Astrocyte (in vitro differentiated cells and primary cell): ENCODE data around the gene FSIP1. TPM values are rescaled to one million over a fixed set of nuclear protein-coding genes. Genes with fewer than 3 reads are reported as not detected.

Source experiments
- DNase-seq: peaks from one replicate; pipeline ENCODE4 v3.0.0-alpha.2; 2010; ENCODE audit warnings: low read depth
- FAIRE-seq: peaks from 2 replicates; lab custom pipeline; 2011; peaks lifted over from hg19 to GRCh38; lab: Jason Lieb, UNC
- H2AFZ ChIP-seq: 2 replicates; pipeline ENCODE4 v1.6.0; 2012; ENCODE audit warnings: low read depth, low read length, inconsistent platforms
- H3K27ac ChIP-seq: 2 replicates; pipeline ENCODE4 v1.5.1; 2011; ENCODE audit warnings: low read depth, low read length, inconsistent platforms
- H3K27me3 ChIP-seq: 2 replicates; pipeline ENCODE4 v1.6.0; 2011; ENCODE audit warnings: low read length, inconsistent platforms; ENCODE audit not compliant: insufficient read depth
- H3K36me3 ChIP-seq: 2 replicates; pipeline ENCODE4 v1.5.1; 2011; ENCODE audit warnings: low read length, inconsistent platforms; ENCODE audit not compliant: insufficient read depth
- H3K4me1 ChIP-seq: 2 replicates; pipeline ENCODE4 v1.5.1; 2011; ENCODE audit warnings: low read length, inconsistent platforms; ENCODE audit not compliant: insufficient read depth
- H3K4me2 ChIP-seq: 2 replicates; pipeline ENCODE4 v1.6.0; 2012; ENCODE audit warnings: low read length, inconsistent platforms
- H3K4me3 ChIP-seq: 2 replicates; pipeline ENCODE4 v1.5.1; 2011; ENCODE audit warnings: low read depth, mild to moderate bottlenecking, low read length, inconsistent platforms; ENCODE audit not compliant: insufficient read depth
- H3K79me2 ChIP-seq: 2 replicates; pipeline ENCODE4 v1.6.0; 2012; ENCODE audit warnings: mild to moderate bottlenecking, low read length, inconsistent platforms; ENCODE audit not compliant: insufficient read depth
- H3K9ac ChIP-seq: 2 replicates; pipeline ENCODE4 v1.6.0; 2012; ENCODE audit warnings: mild to moderate bottlenecking, low read length, inconsistent platforms
- H3K9me3 ChIP-seq: 2 replicates; pipeline ENCODE4 v1.5.1; 2012; ENCODE audit warnings: low read depth, mild to moderate bottlenecking, low read length, inconsistent platforms; ENCODE audit not compliant: insufficient read depth
- H4K20me1 ChIP-seq: 2 replicates; pipeline ENCODE4 v1.6.0; 2012; ENCODE audit warnings: low read length, inconsistent platforms; ENCODE audit not compliant: insufficient read depth
- H3K27ac Mint-ChIP-seq: one replicate; pipeline ENCODE4 v1.8.0; 2021; ENCODE audit warnings: mild to moderate bottlenecking, mixed read lengths; ENCODE audit not compliant: unreplicated experiment
- H3K27me3 Mint-ChIP-seq: one replicate; pipeline ENCODE4 v1.8.0; 2021; ENCODE audit warnings: low read depth, mixed read lengths; ENCODE audit not compliant: unreplicated experiment
- H3K36me3 Mint-ChIP-seq: one replicate; pipeline ENCODE4 v1.8.0; 2021; ENCODE audit warnings: low read depth, mixed read lengths; ENCODE audit not compliant: unreplicated experiment
- H3K4me1 Mint-ChIP-seq: one replicate; pipeline ENCODE4 v1.8.0; 2021; ENCODE audit warnings: low read depth, mixed read lengths; ENCODE audit not compliant: unreplicated experiment
- H3K4me3 Mint-ChIP-seq: one replicate; pipeline ENCODE4 v1.8.0; 2021; ENCODE audit warnings: mild to moderate bottlenecking, moderate library complexity, mixed read lengths; ENCODE audit not compliant: unreplicated experiment
- H3K9me3 Mint-ChIP-seq: one replicate; pipeline ENCODE4 v1.8.0; 2021; ENCODE audit warnings: mild to moderate bottlenecking, mixed read lengths; ENCODE audit not compliant: unreplicated experiment
- CTCF ChIP-seq: IDR thresholded peaks from 2 replicates; pipeline ENCODE4 v1.5.1; 2011; ENCODE audit warnings: low read depth, mild to moderate bottlenecking, inconsistent platforms, low read length, moderate library complexity; ENCODE audit not compliant: insufficient read depth
- EZH2 ChIP-seq: IDR thresholded peaks from 2 replicates; pipeline ENCODE4 v1.6.1; 2012; ENCODE audit warnings: mild to moderate bottlenecking, low read length, inconsistent platforms; ENCODE audit not compliant: insufficient read depth
- total RNA-seq: library from RNA; stranded (reverse); gene quantifications from 2 replicates; pipeline ENCODE4 v1.2.1, GENCODE V29; 2021

FSIP1 gene
- total RNA-seq, 1 donor from 2014 or later, result 0.77 TPM

DNA sequence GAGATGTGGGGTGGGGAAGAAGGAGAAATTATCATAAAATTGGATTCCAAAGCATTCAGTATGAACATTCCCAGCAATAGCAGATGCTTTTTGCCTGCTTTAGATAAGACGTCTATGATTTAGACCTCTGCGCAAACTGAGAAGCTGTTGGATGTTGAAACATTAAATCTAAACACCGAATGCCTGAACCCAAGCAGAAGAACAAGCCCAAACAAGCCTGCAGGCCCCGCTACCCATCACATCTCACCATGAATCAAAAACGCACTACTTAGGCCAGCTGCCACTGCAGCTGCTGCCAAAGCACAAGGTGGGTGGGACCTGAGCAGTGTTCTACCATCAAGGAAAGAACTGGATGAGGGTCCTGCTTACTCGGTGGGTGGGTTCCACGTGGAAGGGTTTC lies 226.2 kb downstream of the FSIP1 start:
- H3K27ac Mint-ChIP-seq, result no peak overlapping the region
- Histone ChIP-seq H3K4me1 (peaks cover 6% of the 10 kb centered on the region), H2AFZ (no peak overlapping the region), H3K79me2 (no peaks in the 10 kb centered on the region), H3K27ac (no peak overlapping the region), H3K4me3 (no peak overlapping the region), H3K27me3 (no peaks in the 10 kb centered on the region), H3K9me3 (no peaks in the 10 kb centered on the region), H3K9ac (no peak overlapping the region), H4K20me1 (no peaks in the 10 kb centered on the region), H3K36me3 (no peaks in the 10 kb centered on the region), H3K4me2 (no peak overlapping the region)
- DNase-seq, result no peak
- H3K9me3 Mint-ChIP-seq, result peaks cover 4% of the 10 kb centered on the region
- peaks cover 5% of the 10 kb centered on the region for H3K4me1 Mint-ChIP-seq
- TF ChIP-seq EZH2, result no peak
- TF ChIP-seq CTCF, result no peak
- peaks cover 2% of the 10 kb centered on the region for H3K27me3 Mint-ChIP-seq
- H3K4me3 Mint-ChIP-seq, result no peak overlapping the region
- FAIRE-seq, result no peak
- no peaks in the 10 kb centered on the region for H3K36me3 Mint-ChIP-seq

DNA sequence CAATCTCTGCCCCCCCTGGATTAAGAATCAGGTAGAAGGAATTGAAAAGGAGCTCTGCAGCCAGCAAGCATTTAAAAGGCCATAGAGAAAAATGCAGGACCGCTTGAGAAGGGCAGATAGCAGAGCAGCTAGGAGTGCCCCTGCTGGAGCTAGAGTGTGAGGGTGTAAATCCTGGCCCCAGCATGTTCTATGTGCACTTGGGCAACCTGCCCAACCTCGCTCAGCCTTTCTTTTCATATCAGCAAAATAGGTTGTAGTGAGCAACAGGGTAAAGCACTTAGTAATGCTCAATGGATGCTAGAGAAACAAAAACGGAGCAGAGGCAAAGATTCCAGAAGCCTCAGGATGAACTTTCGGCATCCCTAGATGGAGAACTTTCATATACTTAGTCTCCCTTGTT lies 226.8 kb downstream of the FSIP1 start:
- peaks cover 2% of the 10 kb centered on the region for H3K27me3 Mint-ChIP-seq
- Histone ChIP-seq H3K79me2 (no peaks in the 10 kb centered on the region), H3K4me1 (peaks cover 6% of the 10 kb centered on the region), H3K27ac (no peak overlapping the region), H2AFZ (no peak overlapping the region), H3K4me2 (no peak overlapping the region), H3K9ac (no peak overlapping the region), H4K20me1 (no peaks in the 10 kb centered on the region), H3K27me3 (no peaks in the 10 kb centered on the region), H3K36me3 (no peaks in the 10 kb centered on the region), H3K9me3 (no peaks in the 10 kb centered on the region), H3K4me3 (no peak overlapping the region)
- no peak for DNase-seq
- peaks cover 4% of the 10 kb centered on the region for H3K9me3 Mint-ChIP-seq
- H3K27ac Mint-ChIP-seq, result no peak overlapping the region
- no peak for FAIRE-seq
- TF ChIP-seq EZH2 (no peak), CTCF (no peak)
- no peaks in the 10 kb centered on the region for H3K36me3 Mint-ChIP-seq
- H3K4me1 Mint-ChIP-seq, result peaks cover 5% of the 10 kb centered on the region
- no peak overlapping the region for H3K4me3 Mint-ChIP-seq

- Histone ChIP-seq H3K79me2 (no peaks in the 10 kb centered on the region), H3K4me1 (peaks cover 6% of the 10 kb centered on the region), H2AFZ (no peak overlapping the region), H3K4me2 (no peak overlapping the region), H3K36me3 (no peaks in the 10 kb centered on the region), H3K9ac (no peak overlapping the region), H3K27me3 (no peaks in the 10 kb centered on the region), H4K20me1 (no peaks in the 10 kb centered on the region), H3K9me3 (no peaks in the 10 kb centered on the region), H3K27ac (no peak overlapping the region), H3K4me3 (no peak overlapping the region)
- no peak for TF ChIP-seq EZH2
- no peak for TF ChIP-seq CTCF
- Mint-ChIP-seq H3K27me3 (peaks cover 2% of the 10 kb centered on the region), H3K4me1 (peaks cover 5% of the 10 kb centered on the region), H3K36me3 (no peaks in the 10 kb centered on the region), H3K4me3 (no peak overlapping the region), H3K9me3 (peaks cover 4% of the 10 kb centered on the region), H3K27ac (no peak overlapping the region)
- DNase-seq (peak; percentile 29), FAIRE-seq (no peak)
Measured at GRCh38 chr15:39554746-39555387, 227.8 kb downstream of the FSIP1 start.
